Dendritic cell treated with granulocyte-macrophage colony-stimulating factor and Interleukin-4, amounts not matched to agents 40 ng/mL and 50 ng/mL, for 4 days (primary cell): Measurements from ENCODE around the gene KIZ.

Experiments used
- H3K27ac Mint-ChIP-seq: one replicate; pipeline ENCODE4 v1.8.0; 2022; ENCODE audit warnings: mild to moderate bottlenecking, mixed read lengths
- H3K27me3 Mint-ChIP-seq: one replicate; pipeline ENCODE4 v1.8.0; 2022; ENCODE audit warnings: mild to moderate bottlenecking, mixed read lengths
- H3K36me3 Mint-ChIP-seq: one replicate; pipeline ENCODE4 v1.8.0; 2022; ENCODE audit warnings: low read depth, mixed read lengths
- H3K4me1 Mint-ChIP-seq: one replicate; pipeline ENCODE4 v1.8.0; 2022; ENCODE audit warnings: low read depth, mixed read lengths
- H3K4me3 Mint-ChIP-seq: one replicate; pipeline ENCODE4 v1.8.0; 2022; ENCODE audit warnings: mild to moderate bottlenecking, moderate library complexity, mixed read lengths
- H3K9me3 Mint-ChIP-seq: one replicate; pipeline ENCODE4 v1.8.0; 2022; ENCODE audit warnings: mixed read lengths
- intact Hi-C: fragments of 100-400 bp; cut with micrococcal nuclease; formaldehyde crosslinking; loops from one replicate; pipeline ENCODE4 v1.15.0; 2022

KIZ gene

GRCh38 chr20:21272679-21273078 lies 146.8 kb downstream of the KIZ start:
- H3K4me3 Mint-ChIP-seq = no peak overlapping the region

GRCh38 chr20:21273755-21274386 lies 148.0 kb downstream of the KIZ start:
- Mint-ChIP-seq H3K27ac (no peak overlapping the region), H3K9me3 (no peaks in the 10 kb centered on the region), H3K4me3 (no peak overlapping the region), H3K27me3 (peaks cover 18% of the 10 kb centered on the region), H3K36me3 (no peaks in the 10 kb centered on the region), H3K4me1 (peaks cover 9% of the 10 kb centered on the region)
- intact Hi-C loops = no loop called here

More at GRCh38 chr20:21272679-21273078, 146.8 kb downstream of the KIZ start:
- H3K4me1 Mint-ChIP-seq = no peaks in the 10 kb centered on the region
- intact Hi-C loops = no loop called here
- no peaks in the 10 kb centered on the region for H3K36me3 Mint-ChIP-seq
- peaks cover 15% of the 10 kb centered on the region for H3K27me3 Mint-ChIP-seq
- no peak overlapping the region for H3K27ac Mint-ChIP-seq
- no peaks in the 10 kb centered on the region for H3K9me3 Mint-ChIP-seq

- Mint-ChIP-seq H3K27me3 (peaks cover 27% of the 10 kb centered on the region), H3K36me3 (no peaks in the 10 kb centered on the region), H3K27ac (no peak overlapping the region), H3K4me3 (no peak overlapping the region), H3K4me1 (peaks cover 21% of the 10 kb centered on the region), H3K9me3 (no peaks in the 10 kb centered on the region)
- intact Hi-C loops = no loop called here
These were observed 152.9 kb downstream of the KIZ start for GRCh38 chr20:21278829-21279228.

- H3K27ac Mint-ChIP-seq = no peak overlapping the region
- H3K4me3 Mint-ChIP-seq = no peak overlapping the region
- peaks cover 27% of the 10 kb centered on the region for H3K27me3 Mint-ChIP-seq
- H3K9me3 Mint-ChIP-seq = no peaks in the 10 kb centered on the region
- H3K36me3 Mint-ChIP-seq = no peaks in the 10 kb centered on the region
- peaks cover 21% of the 10 kb centered on the region for H3K4me1 Mint-ChIP-seq
- intact Hi-C loops = no loop called here
These were observed 154.0 kb downstream of the KIZ start for GRCh38 chr20:21279706-21280521.

- intact Hi-C loops = no loop called here
- H3K9me3 Mint-ChIP-seq = peaks cover 3% of the 10 kb centered on the region
- H3K36me3 Mint-ChIP-seq = no peaks in the 10 kb centered on the region
- no peak overlapping the region for H3K4me3 Mint-ChIP-seq
- H3K4me1 Mint-ChIP-seq = peaks cover 21% of the 10 kb centered on the region
- H3K27ac Mint-ChIP-seq = no peak overlapping the region
- H3K27me3 Mint-ChIP-seq = peaks cover 28% of the 10 kb centered on the region
These were observed 154.7 kb downstream of the KIZ start for GRCh38 chr20:21280522-21281016.

- Mint-ChIP-seq H3K4me1 (no peaks in the 10 kb centered on the region), H3K4me3 (no peak overlapping the region), H3K36me3 (no peaks in the 10 kb centered on the region), H3K27me3 (peaks cover 32% of the 10 kb centered on the region), H3K27ac (no peak overlapping the region), H3K9me3 (peaks cover 9% of the 10 kb centered on the region)
- intact Hi-C loops = no loop called here
These were observed 160.9 kb downstream of the KIZ start for GRCh38 chr20:21286775-21287174.

- no peak overlapping the region for H3K27ac Mint-ChIP-seq
- intact Hi-C loops = no loop called here
- no peak overlapping the region for H3K4me3 Mint-ChIP-seq
- H3K36me3 Mint-ChIP-seq = no peaks in the 10 kb centered on the region
- peaks cover 9% of the 10 kb centered on the region for H3K9me3 Mint-ChIP-seq
- H3K4me1 Mint-ChIP-seq = no peaks in the 10 kb centered on the region
- peaks cover 27% of the 10 kb centered on the region for H3K27me3 Mint-ChIP-seq
These were observed 162.9 kb downstream of the KIZ start for GRCh38 chr20:21288587-21289370.

- Mint-ChIP-seq H3K27ac (no peak overlapping the region), H3K27me3 (peaks cover 22% of the 10 kb centered on the region), H3K4me1 (no peaks in the 10 kb centered on the region), H3K36me3 (no peaks in the 10 kb centered on the region), H3K4me3 (no peak overlapping the region), H3K9me3 (peaks cover 9% of the 10 kb centered on the region)
- intact Hi-C loops = no loop called here
These were observed 163.8 kb downstream of the KIZ start for GRCh38 chr20:21289651-21290050.

GRCh38 chr20:21291026-21291425 lies 165.1 kb downstream of the KIZ start:
- H3K4me3 Mint-ChIP-seq = no peak overlapping the region
- peaks cover 1% of the 10 kb centered on the region for H3K9me3 Mint-ChIP-seq
- H3K36me3 Mint-ChIP-seq = no peaks in the 10 kb centered on the region
- H3K27me3 Mint-ChIP-seq = peaks cover 21% of the 10 kb centered on the region
- no peaks in the 10 kb centered on the region for H3K4me1 Mint-ChIP-seq
- intact Hi-C loops = no loop called here
- no peak overlapping the region for H3K27ac Mint-ChIP-seq

- H3K9me3 Mint-ChIP-seq = no peaks in the 10 kb centered on the region
- no peak overlapping the region for H3K4me3 Mint-ChIP-seq
- no peaks in the 10 kb centered on the region for H3K36me3 Mint-ChIP-seq
- peaks cover 12% of the 10 kb centered on the region for H3K27me3 Mint-ChIP-seq
- no peaks in the 10 kb centered on the region for H3K4me1 Mint-ChIP-seq
- no peak overlapping the region for H3K27ac Mint-ChIP-seq
- intact Hi-C loops = no loop called here
These were observed 168.9 kb downstream of the KIZ start for GRCh38 chr20:21294755-21295154.
